MM.1S (cell line): ENCODE measurements around the gene BBX.

Experiments
- DNase-seq: peaks from one replicate; pipeline ENCODE4 v3.0.0-alpha.2; 2015
- H2AFZ ChIP-seq: fragments of 300-600 bp; sonication (generic); 2 replicates; pipeline ENCODE4 v1.6.0; 2016; ENCODE audit warnings: antibody characterized with exemption, low read length
- H3F3A ChIP-seq: fragments of 300-600 bp; sonication (generic); 2 replicates; pipeline ENCODE4 v1.6.1; 2016; ENCODE audit warnings: mild to moderate bottlenecking, antibody characterized with exemption, low read length, moderate library complexity, mixed read lengths; ENCODE audit not compliant: insufficient read depth
- H3K27ac ChIP-seq: fragments of 300-600 bp; sonication (generic); 2 replicates; pipeline ENCODE4 v1.5.1; 2016; ENCODE audit warnings: mild to moderate bottlenecking, low read length
- H3K27me3 ChIP-seq: fragments of 300-600 bp; sonication (generic); replicated peaks from 2 replicates; pipeline ENCODE4 v1.6.0; 2016; ENCODE audit warnings: low read length; ENCODE audit not compliant: insufficient read depth
- H3K36me3 ChIP-seq: fragments of 300-600 bp; sonication (generic); replicated peaks from 2 replicates; pipeline ENCODE4 v1.6.1; 2016; ENCODE audit warnings: mild to moderate bottlenecking, low read length, mixed read lengths; ENCODE audit not compliant: insufficient read depth
- H3K4me1 ChIP-seq: fragments of 300-600 bp; sonication (generic); 2 replicates; pipeline ENCODE4 v1.6.1; 2016; ENCODE audit warnings: low read length, mixed read lengths
- H3K4me2 ChIP-seq: fragments of 300-600 bp; sonication (generic); 2 replicates; pipeline ENCODE4 v1.6.0; 2016; ENCODE audit warnings: low read depth, low read length
- H3K4me3 ChIP-seq: fragments of 300-600 bp; sonication (generic); 2 replicates; pipeline ENCODE4 v1.5.1; 2016; ENCODE audit warnings: low read length, mixed read lengths
- H3K79me2 ChIP-seq: fragments of 300-600 bp; sonication (generic); 2 replicates; pipeline ENCODE4 v1.6.1; 2016; ENCODE audit warnings: mixed run types, low read length, mixed read lengths
- H3K9ac ChIP-seq: fragments of 300-600 bp; sonication (generic); 2 replicates; pipeline ENCODE4 v1.6.1; 2016; ENCODE audit warnings: low read length, mixed read lengths
- H3K9me2 ChIP-seq: fragments of 300-600 bp; sonication (generic); replicated peaks from 2 replicates; pipeline ENCODE4 v1.6.1; 2016; ENCODE audit warnings: mild to moderate bottlenecking, low read length, mixed read lengths; ENCODE audit not compliant: insufficient read depth
- H3K9me3 ChIP-seq: fragments of 300-600 bp; sonication (generic); replicated peaks from 2 replicates; pipeline ENCODE4 v1.6.1; 2016; ENCODE audit warnings: mild to moderate bottlenecking, low read length, mixed read lengths; ENCODE audit not compliant: insufficient read depth
- H4K20me1 ChIP-seq: fragments of 300-600 bp; sonication (generic); 2 replicates; pipeline ENCODE4 v1.6.1; 2016; ENCODE audit warnings: mild to moderate bottlenecking, low read length, moderate library complexity, mixed read lengths; ENCODE audit not compliant: insufficient read depth
- EZH2 ChIP-seq: fragments of 300-600 bp; sonication (generic); optimal IDR thresholded peaks from 2 replicates; pipeline ENCODE3; 2017; ENCODE audit warnings: low read depth, mild to moderate bottlenecking, antibody characterized with exemption, low read length, mixed read lengths
- EZH2phosphoT487 ChIP-seq: fragments of 300-600 bp; sonication (generic); IDR thresholded peaks from 2 replicates; pipeline ENCODE4 v1.6.1; 2018; ENCODE audit warnings: antibody characterized with exemption, low read length
- TF ChIP-seq, protein P1 (sequence below): fragments of 300-600 bp; sonication (generic); IDR thresholded peaks from 2 replicates; pipeline ENCODE4 v1.5.1; 2016; ENCODE audit warnings: antibody characterized with exemption, low read length, mixed read lengths

Gene BBX

GRCh38 chr3:107637416-107638183 lies 114.8 kb downstream of the BBX start:
- Histone ChIP-seq H3K9me3 (no peaks in the 10 kb centered on the region), H3F3A (peaks cover 16% of the 10 kb centered on the region), H3K79me2 (no peaks in the 10 kb centered on the region), H4K20me1 (no peaks in the 10 kb centered on the region), H3K27ac (no peak overlapping the region), H3K4me1 (peaks cover 17% of the 10 kb centered on the region), H3K9ac (no peak overlapping the region), H3K36me3 (no peaks in the 10 kb centered on the region), H3K4me3 (no peak overlapping the region), H2AFZ (no peak overlapping the region), H3K4me2 (no peak overlapping the region), H3K27me3 (no peaks in the 10 kb centered on the region), H3K9me2 (no peaks in the 10 kb centered on the region)
- no peak for DNase-seq
- TF ChIP-seq EZH2phosphoT487: no peak
- TF ChIP-seq, protein P1, sequence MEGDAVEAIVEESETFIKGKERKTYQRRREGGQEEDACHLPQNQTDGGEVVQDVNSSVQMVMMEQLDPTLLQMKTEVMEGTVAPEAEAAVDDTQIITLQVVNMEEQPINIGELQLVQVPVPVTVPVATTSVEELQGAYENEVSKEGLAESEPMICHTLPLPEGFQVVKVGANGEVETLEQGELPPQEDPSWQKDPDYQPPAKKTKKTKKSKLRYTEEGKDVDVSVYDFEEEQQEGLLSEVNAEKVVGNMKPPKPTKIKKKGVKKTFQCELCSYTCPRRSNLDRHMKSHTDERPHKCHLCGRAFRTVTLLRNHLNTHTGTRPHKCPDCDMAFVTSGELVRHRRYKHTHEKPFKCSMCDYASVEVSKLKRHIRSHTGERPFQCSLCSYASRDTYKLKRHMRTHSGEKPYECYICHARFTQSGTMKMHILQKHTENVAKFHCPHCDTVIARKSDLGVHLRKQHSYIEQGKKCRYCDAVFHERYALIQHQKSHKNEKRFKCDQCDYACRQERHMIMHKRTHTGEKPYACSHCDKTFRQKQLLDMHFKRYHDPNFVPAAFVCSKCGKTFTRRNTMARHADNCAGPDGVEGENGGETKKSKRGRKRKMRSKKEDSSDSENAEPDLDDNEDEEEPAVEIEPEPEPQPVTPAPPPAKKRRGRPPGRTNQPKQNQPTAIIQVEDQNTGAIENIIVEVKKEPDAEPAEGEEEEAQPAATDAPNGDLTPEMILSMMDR: no peak
- no peak for TF ChIP-seq EZH2

DNA sequence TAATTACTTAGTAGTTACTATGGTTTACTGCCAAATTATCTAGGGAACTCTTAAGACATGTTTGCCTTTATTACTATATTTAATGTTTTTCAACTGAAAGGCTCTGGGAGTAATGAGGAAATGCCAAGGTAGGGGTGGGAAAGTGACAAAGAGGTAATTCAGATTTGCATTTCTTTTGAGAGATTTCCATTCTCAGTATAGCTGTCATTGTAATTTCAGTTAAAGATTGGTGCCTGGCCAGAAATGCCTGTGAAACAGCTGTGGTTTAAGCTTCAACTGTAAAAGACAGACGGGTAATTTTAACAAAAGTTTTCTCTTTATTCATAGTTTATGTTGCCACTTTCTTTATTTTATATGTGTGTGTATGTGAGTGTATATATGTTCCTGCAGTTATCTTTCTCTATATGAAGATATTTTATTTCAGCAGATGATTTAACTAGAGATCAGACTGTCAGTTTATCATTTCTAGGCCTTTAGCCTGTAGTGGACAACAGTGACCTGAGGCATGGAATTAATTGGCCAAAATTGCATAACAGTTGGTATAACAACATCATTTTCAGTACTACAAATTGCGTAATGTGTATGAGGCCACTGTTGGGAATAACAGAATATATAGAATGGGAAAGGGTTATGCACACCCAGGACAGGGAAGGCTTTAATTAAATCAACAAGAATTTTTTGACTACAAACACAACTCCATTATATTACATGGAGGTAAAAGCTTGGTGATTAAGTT lies 119.0 kb downstream of the BBX start:
- TF ChIP-seq, protein P1: no peak
- Histone ChIP-seq H3K9ac (no peak overlapping the region), H2AFZ (no peak overlapping the region), H3K79me2 (peaks cover 6% of the 10 kb centered on the region; the same call in 1 of the 2 replicates), H3F3A (no peaks in the 10 kb centered on the region), H3K36me3 (no peaks in the 10 kb centered on the region), H3K9me2 (no peaks in the 10 kb centered on the region), H3K4me1 (no peaks in the 10 kb centered on the region; the same call in 1 of the 2 replicates), H3K4me3 (no peak overlapping the region), H3K27me3 (no peaks in the 10 kb centered on the region), H4K20me1 (no peaks in the 10 kb centered on the region), H3K9me3 (no peaks in the 10 kb centered on the region), H3K27ac (no peak overlapping the region), H3K4me2 (no peak overlapping the region)
- DNase-seq: no peak

- H3K36me3 ChIP-seq: no peaks in the 10 kb centered on the region
- no peaks in the 10 kb centered on the region; the same call in 1 of the 2 replicates for H3K4me1 ChIP-seq
- no peak overlapping the region for H3K9ac ChIP-seq
- no peaks in the 10 kb centered on the region for H3F3A ChIP-seq
- peaks cover 6% of the 10 kb centered on the region; the same call in 1 of the 2 replicates for H3K79me2 ChIP-seq
- DNase-seq: peak; percentile 46
- no peak overlapping the region for H3K4me3 ChIP-seq
- H4K20me1 ChIP-seq: no peaks in the 10 kb centered on the region
- no peak overlapping the region for H2AFZ ChIP-seq
- TF ChIP-seq EZH2phosphoT487: no peak
- TF ChIP-seq EZH2: no peak
- TF ChIP-seq, protein P1: peak; percentile 43
- no peak overlapping the region for H3K4me2 ChIP-seq
- no peak overlapping the region for H3K27ac ChIP-seq
- H3K9me2 ChIP-seq: no peaks in the 10 kb centered on the region
- H3K9me3 ChIP-seq: no peaks in the 10 kb centered on the region
- no peaks in the 10 kb centered on the region for H3K27me3 ChIP-seq
Observed at GRCh38 chr3:107643038-107643883, 120.5 kb downstream of the BBX start.
